OCI-LY3 (cell line): ENCODE results near the gene GJB2.

Experiments used
- H2AFZ ChIP-seq: fragments of 200-600, 300-600 bp; shearing (Covaris generic); 2 replicates; pipeline ENCODE4 v1.6.0; 2014; ENCODE audit warnings: antibody characterized with exemption, low read depth, low read length
- H3K27ac ChIP-seq: fragments of 200-600, 300-600 bp; sonication (generic); 2 replicates; pipeline ENCODE4 v1.5.1; 2014; ENCODE audit warnings: mild to moderate bottlenecking, low read length, moderate library complexity, mixed read lengths
- H3K27me3 ChIP-seq: fragments of 200-600, 300-600 bp; sonication (generic); 2 replicates; pipeline ENCODE4 v1.6.1; 2014; ENCODE audit warnings: low read depth, low read length, mixed read lengths
- H3K36me3 ChIP-seq: fragments of 200-600, 300-600 bp; sonication (generic); replicated peaks from 2 replicates; pipeline ENCODE3; 2014; ENCODE audit warnings: low read depth, low read length, mixed read lengths
- H3K4me1 ChIP-seq: fragments of 300-600, 200-600 bp; sonication (generic); 2 replicates; pipeline ENCODE4 v1.6.1; 2014; ENCODE audit warnings: low read length, mixed read lengths
- H3K4me2 ChIP-seq: fragments of 200-600, 300-600 bp; sonication (generic); 2 replicates; pipeline ENCODE4 v1.6.1; 2014; ENCODE audit warnings: low read length, mixed read lengths
- H3K4me3 ChIP-seq: fragments of 300-600, 200-600 bp; sonication (generic); 2 replicates; pipeline ENCODE4 v1.5.1; 2014; ENCODE audit warnings: antibody characterized with exemption, mild to moderate bottlenecking, low read length, moderate library complexity
- H3K79me2 ChIP-seq: fragments of 300-600, 200-600 bp; shearing (Covaris generic); 2 replicates; pipeline ENCODE4 v1.6.1; 2014; ENCODE audit warnings: mild to moderate bottlenecking, low read length, mixed read lengths
- H3K9ac ChIP-seq: fragments of 300-600, 200-600 bp; shearing (Covaris generic); 2 replicates; pipeline ENCODE4 v1.6.0; 2014; ENCODE audit warnings: mild to moderate bottlenecking, low read length, moderate library complexity
- H3K9me3 ChIP-seq: fragments of 200-600, 300-600 bp; shearing (Covaris generic); 2 replicates; pipeline ENCODE4 v1.6.1; 2014; ENCODE audit warnings: low read length, mixed read lengths; ENCODE audit not compliant: insufficient read depth
- H4K20me1 ChIP-seq: fragments of 200-600, 300-600 bp; sonication (generic); 2 replicates; pipeline ENCODE4 v1.6.1; 2016; ENCODE audit warnings: low read length, mixed read lengths; ENCODE audit not compliant: insufficient read depth
- EZH2phosphoT487 ChIP-seq: fragments of 200-600 bp; shearing (Covaris generic); IDR thresholded peaks from 2 replicates; pipeline ENCODE4 v1.6.1; 2018; ENCODE audit warnings: antibody characterized with exemption, mixed run types, low read depth
- TF ChIP-seq, protein P1 (sequence below): fragments of 200-600, 300-600 bp; sonication (generic); IDR thresholded peaks from 2 replicates; pipeline ENCODE4 v1.5.1; 2014; ENCODE audit warnings: antibody characterized with exemption, low read length, low read depth

GJB2 gene

DNA sequence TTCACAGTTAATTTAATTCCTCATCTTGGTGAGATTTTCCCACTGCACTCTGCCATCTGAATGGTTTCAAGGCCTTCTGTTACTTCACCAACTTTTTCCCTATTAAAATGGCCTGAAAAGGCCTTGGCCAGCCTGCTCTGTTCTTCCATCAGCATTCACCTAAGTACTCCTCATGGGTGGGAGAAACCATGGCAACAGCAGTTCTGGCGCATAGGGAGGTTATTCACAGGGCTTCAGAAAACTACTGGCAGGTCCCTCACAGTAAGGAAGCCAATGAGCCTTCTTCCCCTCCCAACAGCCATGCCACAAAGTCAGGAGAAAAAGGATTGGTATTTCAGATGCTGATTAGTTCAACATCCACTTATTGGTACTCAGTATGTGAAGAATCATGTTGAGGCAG, 17.2 kb upstream of the GJB2 start:
- Histone ChIP-seq H3K27ac (no peak overlapping the region), H3K4me1 (no peaks in the 10 kb centered on the region), H3K4me3 (no peak overlapping the region), H2AFZ (no peak overlapping the region), H4K20me1 (no peaks in the 10 kb centered on the region), H3K79me2 (no peaks in the 10 kb centered on the region), H3K9ac (no peak overlapping the region), H3K4me2 (no peak overlapping the region), H3K36me3 (no peaks in the 10 kb centered on the region), H3K27me3 (peaks cover 8% of the 10 kb centered on the region; the same call in 1 of the 2 replicates), H3K9me3 (no peaks in the 10 kb centered on the region)
- TF ChIP-seq, protein P1, sequence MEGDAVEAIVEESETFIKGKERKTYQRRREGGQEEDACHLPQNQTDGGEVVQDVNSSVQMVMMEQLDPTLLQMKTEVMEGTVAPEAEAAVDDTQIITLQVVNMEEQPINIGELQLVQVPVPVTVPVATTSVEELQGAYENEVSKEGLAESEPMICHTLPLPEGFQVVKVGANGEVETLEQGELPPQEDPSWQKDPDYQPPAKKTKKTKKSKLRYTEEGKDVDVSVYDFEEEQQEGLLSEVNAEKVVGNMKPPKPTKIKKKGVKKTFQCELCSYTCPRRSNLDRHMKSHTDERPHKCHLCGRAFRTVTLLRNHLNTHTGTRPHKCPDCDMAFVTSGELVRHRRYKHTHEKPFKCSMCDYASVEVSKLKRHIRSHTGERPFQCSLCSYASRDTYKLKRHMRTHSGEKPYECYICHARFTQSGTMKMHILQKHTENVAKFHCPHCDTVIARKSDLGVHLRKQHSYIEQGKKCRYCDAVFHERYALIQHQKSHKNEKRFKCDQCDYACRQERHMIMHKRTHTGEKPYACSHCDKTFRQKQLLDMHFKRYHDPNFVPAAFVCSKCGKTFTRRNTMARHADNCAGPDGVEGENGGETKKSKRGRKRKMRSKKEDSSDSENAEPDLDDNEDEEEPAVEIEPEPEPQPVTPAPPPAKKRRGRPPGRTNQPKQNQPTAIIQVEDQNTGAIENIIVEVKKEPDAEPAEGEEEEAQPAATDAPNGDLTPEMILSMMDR: no peak
- TF ChIP-seq EZH2phosphoT487: no peak

DNA sequence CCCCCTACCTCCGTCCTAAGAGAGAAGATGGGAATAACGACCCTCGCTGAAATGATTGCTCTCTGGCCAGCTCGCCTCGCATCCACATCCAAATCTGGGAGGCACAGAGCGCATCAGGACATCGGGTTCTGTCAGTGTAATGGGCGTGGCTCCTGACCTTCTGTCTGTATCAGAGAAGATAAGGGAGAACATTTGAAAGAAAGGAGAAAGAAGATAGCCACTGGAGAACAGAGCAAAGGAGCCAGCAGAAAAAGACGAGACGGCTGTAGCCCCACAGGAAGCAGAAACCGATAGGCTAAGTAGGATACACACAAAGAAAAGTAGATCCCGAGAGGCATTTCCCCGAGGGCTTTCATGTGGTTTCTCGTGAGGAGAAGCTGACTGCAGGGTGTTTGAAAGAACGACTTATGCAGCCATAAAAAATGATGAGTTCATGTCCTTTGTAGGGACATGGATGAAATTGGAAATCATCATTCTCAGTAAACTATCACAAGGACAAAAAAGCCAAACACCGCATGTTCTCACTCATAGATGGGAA, 14.0 kb upstream of the GJB2 start:
- no peak overlapping the region for H3K4me3 ChIP-seq
- H3K27ac ChIP-seq: no peak overlapping the region
- no peak overlapping the region for H3K9ac ChIP-seq
- no peaks in the 10 kb centered on the region for H3K36me3 ChIP-seq
- H3K27me3 ChIP-seq: no peaks in the 10 kb centered on the region
- H3K9me3 ChIP-seq: no peaks in the 10 kb centered on the region
- H3K4me2 ChIP-seq: no peak overlapping the region
- H3K79me2 ChIP-seq: no peaks in the 10 kb centered on the region
- no peak for TF ChIP-seq EZH2phosphoT487
- TF ChIP-seq, protein P1: no peak
- no peaks in the 10 kb centered on the region for H4K20me1 ChIP-seq
- H3K4me1 ChIP-seq: no peaks in the 10 kb centered on the region
- no peak overlapping the region for H2AFZ ChIP-seq

DNA sequence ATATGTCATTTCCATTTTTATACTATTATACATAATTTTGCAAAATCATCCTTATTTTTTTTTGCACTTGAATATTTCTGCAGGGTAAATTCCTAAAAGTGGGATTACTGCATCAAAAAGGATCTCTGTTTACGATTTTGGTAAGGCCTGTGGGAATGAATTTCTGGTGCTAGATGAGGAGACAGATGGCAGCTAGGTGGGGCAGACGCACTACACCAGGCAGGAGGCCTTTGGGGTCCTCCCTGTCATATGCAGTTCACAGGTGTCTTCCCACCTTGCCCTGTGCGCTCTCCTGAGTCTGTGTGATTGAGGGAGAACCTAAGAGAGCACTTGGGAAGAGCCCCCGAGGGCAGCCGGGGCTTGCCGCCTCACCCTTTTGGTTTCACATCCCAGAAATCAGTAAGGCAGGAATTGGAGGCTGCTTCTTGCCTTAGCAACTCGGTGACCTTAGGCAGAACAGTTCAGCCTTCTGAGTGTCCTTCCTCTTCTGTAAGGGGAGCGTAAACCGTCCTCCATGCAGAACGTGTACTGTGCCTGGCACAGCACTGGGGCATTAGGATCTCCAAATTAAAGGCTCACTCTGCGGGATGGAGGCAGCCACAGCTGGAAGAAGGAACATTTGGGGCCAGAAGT, 13.4 kb upstream of the GJB2 start:
- no peaks in the 10 kb centered on the region for H3K27me3 ChIP-seq
- no peaks in the 10 kb centered on the region for H3K9me3 ChIP-seq
- no peak overlapping the region for H3K27ac ChIP-seq
- no peak overlapping the region for H3K9ac ChIP-seq
- H2AFZ ChIP-seq: no peak overlapping the region
- H3K36me3 ChIP-seq: no peaks in the 10 kb centered on the region
- H4K20me1 ChIP-seq: no peaks in the 10 kb centered on the region
- no peaks in the 10 kb centered on the region for H3K4me1 ChIP-seq
- H3K4me2 ChIP-seq: no peak overlapping the region
- no peak overlapping the region for H3K4me3 ChIP-seq
- TF ChIP-seq, protein P1: no peak
- TF ChIP-seq EZH2phosphoT487: no peak
- H3K79me2 ChIP-seq: no peaks in the 10 kb centered on the region

DNA sequence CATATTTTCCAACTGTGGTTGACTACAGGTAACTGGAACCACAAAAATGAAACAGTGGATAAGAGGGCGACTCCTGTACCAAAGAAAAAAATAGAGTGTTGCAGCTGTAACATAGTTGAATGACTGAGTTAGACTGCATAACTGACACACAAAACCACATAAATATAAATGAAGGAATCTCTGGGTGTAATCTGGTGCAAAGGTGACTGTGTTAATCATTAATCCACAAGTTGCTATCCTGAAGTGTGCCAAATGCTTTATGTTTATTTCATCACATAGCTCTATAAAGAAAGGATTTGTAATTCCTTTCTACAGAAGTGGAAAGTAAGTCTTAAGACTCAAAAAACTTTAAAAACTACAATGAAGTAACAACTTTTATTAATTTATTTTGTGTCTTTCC, 6.0 kb upstream of the GJB2 start:
- Histone ChIP-seq H4K20me1 (no peaks in the 10 kb centered on the region), H3K9me3 (no peaks in the 10 kb centered on the region), H3K4me2 (no peak overlapping the region), H3K27me3 (peaks cover 19% of the 10 kb centered on the region), H3K9ac (no peak overlapping the region), H2AFZ (no peak overlapping the region), H3K4me3 (no peak overlapping the region), H3K79me2 (no peaks in the 10 kb centered on the region), H3K4me1 (peaks cover 4% of the 10 kb centered on the region; the same call in 1 of the 2 replicates), H3K36me3 (no peaks in the 10 kb centered on the region), H3K27ac (no peak overlapping the region)
- no peak for TF ChIP-seq EZH2phosphoT487
- TF ChIP-seq, protein P1: no peak
